Erythroblast (primary cell): ENCODE results near the gene TOX2.

Experiments used
- GATA1 ChIP-seq: IDR thresholded peaks from 2 replicates; pipeline ENCODE4 v1.6.1; 2011; ENCODE audit warnings: low read depth, mild to moderate bottlenecking, control low read depth, low read length, moderate library complexity
- POLR2A ChIP-seq: IDR thresholded peaks from 2 replicates; pipeline ENCODE4 v1.6.1; 2011; ENCODE audit warnings: mild to moderate bottlenecking, low read length

GRCh38 chr20:44021186-44021585 lies 106.5 kb downstream of the TOX2 start:
- TF ChIP-seq POLR2A (no peak), GATA1 (no peak)
